ENCODE results near the gene MKRN2.
"Not testable (repeated sequence)": the region's sequence is repeated elsewhere in the genome, so short reads cannot be mapped to it uniquely, and the experiment has no call there.

Gene MKRN2

DNA sequence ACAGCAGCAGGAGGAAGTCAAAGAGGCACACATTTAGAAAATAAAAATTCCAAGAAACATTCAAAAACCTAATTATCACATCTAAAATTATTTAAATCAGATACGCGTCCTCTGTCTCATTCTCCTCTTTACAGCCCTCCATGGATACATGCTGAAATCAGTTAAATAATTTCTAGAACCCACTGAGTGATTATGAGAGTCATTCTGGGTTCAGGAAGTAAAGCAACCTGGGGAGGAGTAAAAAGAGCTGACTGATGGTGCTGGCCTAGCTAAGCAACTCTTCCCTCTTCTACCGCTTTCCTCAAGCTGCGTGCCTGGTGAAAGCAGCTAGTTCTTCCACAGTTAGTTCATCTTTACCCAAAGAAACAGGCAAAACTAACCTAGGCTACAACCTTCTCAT lies 58.4 kb downstream of the MKRN2 start:
- TF ChIP-seq, protein P1, sequence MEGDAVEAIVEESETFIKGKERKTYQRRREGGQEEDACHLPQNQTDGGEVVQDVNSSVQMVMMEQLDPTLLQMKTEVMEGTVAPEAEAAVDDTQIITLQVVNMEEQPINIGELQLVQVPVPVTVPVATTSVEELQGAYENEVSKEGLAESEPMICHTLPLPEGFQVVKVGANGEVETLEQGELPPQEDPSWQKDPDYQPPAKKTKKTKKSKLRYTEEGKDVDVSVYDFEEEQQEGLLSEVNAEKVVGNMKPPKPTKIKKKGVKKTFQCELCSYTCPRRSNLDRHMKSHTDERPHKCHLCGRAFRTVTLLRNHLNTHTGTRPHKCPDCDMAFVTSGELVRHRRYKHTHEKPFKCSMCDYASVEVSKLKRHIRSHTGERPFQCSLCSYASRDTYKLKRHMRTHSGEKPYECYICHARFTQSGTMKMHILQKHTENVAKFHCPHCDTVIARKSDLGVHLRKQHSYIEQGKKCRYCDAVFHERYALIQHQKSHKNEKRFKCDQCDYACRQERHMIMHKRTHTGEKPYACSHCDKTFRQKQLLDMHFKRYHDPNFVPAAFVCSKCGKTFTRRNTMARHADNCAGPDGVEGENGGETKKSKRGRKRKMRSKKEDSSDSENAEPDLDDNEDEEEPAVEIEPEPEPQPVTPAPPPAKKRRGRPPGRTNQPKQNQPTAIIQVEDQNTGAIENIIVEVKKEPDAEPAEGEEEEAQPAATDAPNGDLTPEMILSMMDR (IDR thresholded peaks at IDR 0.05; ENCODE audit: extremely low read depth, insufficient read depth, missing control alignments) = no peak
- no peak for DNase-seq (ENCODE audit: low spot score)
- in situ Hi-C loops (cut with MboI; ENCODE audit: low pct_unique_long_range_greater_than_20kb, low sequenced_read_pairs, unreplicated experiment) = no loop called here

DNA sequence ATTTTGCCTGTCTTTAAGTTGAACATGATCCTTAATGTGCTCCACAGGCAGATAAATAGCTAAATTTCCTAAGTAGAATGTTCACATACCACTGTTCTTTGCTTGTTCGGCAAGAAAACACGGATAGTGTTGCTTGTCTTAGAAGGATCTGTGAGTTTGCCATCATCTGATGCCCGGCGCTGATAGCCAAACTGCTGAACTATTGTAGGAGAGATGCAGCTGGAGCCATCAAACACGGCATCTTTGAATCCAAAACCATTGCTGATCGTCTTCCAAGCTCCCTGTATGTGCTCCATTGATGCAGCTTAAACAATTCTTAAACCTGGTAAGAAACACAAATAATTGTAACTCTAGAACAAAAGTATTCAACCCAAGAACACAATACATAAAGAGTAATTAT lies 61.5 kb downstream of the MKRN2 start:
- no peak for DNase-seq (ENCODE audit: low spot score)
- in situ Hi-C loops (cut with MboI; ENCODE audit: low pct_unique_long_range_greater_than_20kb, low sequenced_read_pairs, unreplicated experiment) = no loop called here
- TF ChIP-seq, protein P1 (IDR thresholded peaks at IDR 0.05; ENCODE audit: extremely low read depth, insufficient read depth, missing control alignments) = no peak

DNA sequence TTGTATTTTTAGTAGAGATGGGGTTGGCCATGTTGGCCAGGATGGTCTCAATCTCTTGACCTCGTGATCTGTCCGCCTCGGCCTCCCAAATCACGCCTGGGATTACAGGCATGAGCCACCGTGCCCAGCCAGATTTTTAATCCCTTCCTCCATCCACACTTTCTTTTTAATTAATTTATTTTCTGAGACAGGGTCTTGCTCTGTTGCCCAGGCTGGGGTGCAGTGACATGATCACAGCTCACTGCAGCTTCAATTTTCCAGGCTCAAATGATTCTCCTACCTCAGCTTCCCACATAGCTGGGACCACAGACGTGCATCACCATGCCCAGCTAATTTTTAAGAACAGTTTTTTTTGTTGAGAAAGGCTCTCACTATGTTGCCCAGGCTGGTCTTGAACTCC lies 63.4 kb downstream of the MKRN2 start:
- TF ChIP-seq, protein P1 (IDR thresholded peaks at IDR 0.05; ENCODE audit: extremely low read depth, insufficient read depth, missing control alignments) = no peak
- in situ Hi-C loops (cut with MboI; ENCODE audit: low pct_unique_long_range_greater_than_20kb, low sequenced_read_pairs, unreplicated experiment) = no loop called here
- DNase-seq (ENCODE audit: low spot score) = no peak

DNA sequence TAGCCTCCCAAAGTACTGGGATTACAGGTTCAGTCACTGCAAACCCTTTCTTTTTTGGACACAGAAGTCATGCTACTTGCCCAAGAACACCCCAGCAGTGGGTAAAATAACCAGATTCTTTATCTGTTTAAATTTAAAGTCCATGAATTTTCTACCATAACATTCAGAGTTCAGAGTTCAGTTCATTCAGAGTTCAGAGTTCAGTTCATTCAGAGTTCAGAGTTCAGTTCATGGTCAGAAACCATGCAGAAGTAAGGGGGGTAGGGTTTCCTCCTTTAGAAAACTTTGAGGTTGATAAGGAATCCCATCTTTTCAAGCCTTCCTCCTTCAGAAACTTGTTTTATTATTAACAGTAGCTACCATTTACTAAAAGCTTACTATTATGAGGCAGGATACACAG lies 63.8 kb downstream of the MKRN2 start:
- TF ChIP-seq, protein P1 (IDR thresholded peaks at IDR 0.05; ENCODE audit: extremely low read depth, insufficient read depth, missing control alignments) = no peak
- in situ Hi-C loops (cut with MboI; ENCODE audit: low pct_unique_long_range_greater_than_20kb, low sequenced_read_pairs, unreplicated experiment) = no loop called here
- no peak for DNase-seq (ENCODE audit: low spot score)

DNA sequence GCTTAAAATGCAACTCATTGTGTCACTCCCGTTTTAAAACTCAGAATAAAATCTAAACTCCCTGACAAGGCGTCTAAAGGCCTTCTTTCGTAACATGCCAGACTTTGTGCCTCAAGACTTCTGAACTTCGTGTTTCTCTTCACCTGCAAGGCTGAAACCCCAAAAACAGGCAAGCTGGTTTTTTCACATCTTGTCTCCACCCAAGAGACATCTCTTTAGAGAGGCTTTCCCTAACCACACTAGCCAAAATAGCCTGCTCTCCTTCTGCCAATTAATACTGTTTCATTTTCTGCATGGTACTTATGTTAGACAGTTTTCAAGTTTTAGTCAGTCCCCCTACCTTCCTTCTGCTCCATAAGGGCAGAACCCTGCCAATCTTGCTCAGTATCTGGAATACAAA lies 65.4 kb downstream of the MKRN2 start:
- TF ChIP-seq, protein P1 (IDR thresholded peaks at IDR 0.05; ENCODE audit: extremely low read depth, insufficient read depth, missing control alignments) = no peak
- DNase-seq (ENCODE audit: low spot score) = no peak

DNA sequence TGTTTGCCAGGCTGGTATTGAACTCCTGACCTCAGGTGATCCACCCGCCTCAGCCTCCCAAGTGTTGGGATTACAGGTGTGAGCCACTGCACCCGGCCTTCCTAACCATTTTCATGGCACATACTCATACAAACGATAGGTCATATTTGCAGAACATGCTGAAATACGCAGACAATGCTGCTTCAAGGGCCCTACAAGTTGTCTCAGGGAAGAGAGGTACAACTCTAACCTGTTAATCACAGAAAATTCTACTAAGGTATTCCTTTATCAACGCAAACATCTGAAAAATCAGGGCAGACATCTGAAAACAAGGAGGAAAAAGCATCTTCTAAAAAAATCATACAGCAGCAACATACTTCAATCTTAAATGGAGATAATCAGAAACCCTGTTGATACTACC lies 67.2 kb downstream of the MKRN2 start:
- DNase-seq (ENCODE audit: low spot score) = no peak
- TF ChIP-seq, protein P1 (IDR thresholded peaks at IDR 0.05; ENCODE audit: extremely low read depth, insufficient read depth, missing control alignments) = no peak
- in situ Hi-C loops (cut with MboI; ENCODE audit: low pct_unique_long_range_greater_than_20kb, low sequenced_read_pairs, unreplicated experiment) = no loop called here

More for the DNA sequence above, 65.4 kb downstream of the MKRN2 start:
- in situ Hi-C loops (cut with MboI; ENCODE audit: low pct_unique_long_range_greater_than_20kb, low sequenced_read_pairs, unreplicated experiment) = no loop called here

DNA sequence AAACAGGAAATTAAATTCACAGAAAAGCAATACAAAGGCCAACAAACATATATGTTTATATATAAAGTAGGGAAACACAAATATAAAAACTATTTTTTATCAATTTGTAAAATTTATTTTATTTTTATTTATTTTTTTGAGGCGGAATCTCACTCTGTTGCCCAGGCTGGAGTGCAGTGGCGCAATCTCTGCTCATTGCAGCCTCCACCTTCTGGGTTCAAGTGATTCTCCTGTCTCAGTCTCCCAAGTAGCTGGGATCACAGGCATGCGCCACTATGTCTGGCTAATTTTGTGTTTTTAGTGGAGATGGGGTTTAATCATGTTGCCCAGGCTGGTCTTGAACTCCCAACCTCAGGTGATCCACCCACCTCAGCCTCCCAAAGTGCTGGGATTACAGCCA lies 68.1 kb downstream of the MKRN2 start:
- in situ Hi-C loops (cut with MboI; ENCODE audit: low pct_unique_long_range_greater_than_20kb, low sequenced_read_pairs, unreplicated experiment); DNase-seq (ENCODE audit: low spot score): not testable (repeated sequence)
